Measurements from ENCODE around the gene DYNC2H1.

The DYNC2H1 gene

DNA sequence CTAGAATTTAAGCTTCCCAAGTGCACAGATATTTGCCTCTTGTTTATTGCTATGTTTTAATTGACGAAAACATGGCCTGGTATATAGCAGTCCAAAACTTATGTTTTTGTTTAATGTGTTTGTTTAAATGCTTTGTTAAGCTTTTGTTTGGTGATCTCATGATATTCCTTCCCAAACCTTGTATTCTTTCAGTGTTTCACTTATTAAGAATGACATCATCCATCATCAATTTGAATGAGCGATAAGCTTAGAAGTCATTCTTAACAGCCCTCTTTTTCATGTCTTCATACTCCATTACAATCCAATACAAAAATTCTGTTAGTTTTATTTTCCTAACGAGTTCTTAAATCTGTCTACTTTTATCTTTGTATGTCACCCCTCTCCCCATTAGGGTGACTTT is 206.0 kb downstream of the DYNC2H1 start:
- Histone ChIP-seq H3K4me1 (ENCODE audit: control insufficient read depth in 1 of 2, insufficient read depth in 1 of 2, low read depth in 1 of 2, low read length in 1 of 2) (no peaks in the 10 kb centered on the region), H3K36me3 (no peaks in the 10 kb centered on the region), H3K4me3 (ENCODE audit: low read depth in 1 of 2, low read length in 1 of 2) (no peak overlapping the region), H3K27me3 (no peaks in the 10 kb centered on the region), H3K9me3 (no peaks in the 10 kb centered on the region), H3K27ac (no peak overlapping the region)
- TF ChIP-seq, protein P1, sequence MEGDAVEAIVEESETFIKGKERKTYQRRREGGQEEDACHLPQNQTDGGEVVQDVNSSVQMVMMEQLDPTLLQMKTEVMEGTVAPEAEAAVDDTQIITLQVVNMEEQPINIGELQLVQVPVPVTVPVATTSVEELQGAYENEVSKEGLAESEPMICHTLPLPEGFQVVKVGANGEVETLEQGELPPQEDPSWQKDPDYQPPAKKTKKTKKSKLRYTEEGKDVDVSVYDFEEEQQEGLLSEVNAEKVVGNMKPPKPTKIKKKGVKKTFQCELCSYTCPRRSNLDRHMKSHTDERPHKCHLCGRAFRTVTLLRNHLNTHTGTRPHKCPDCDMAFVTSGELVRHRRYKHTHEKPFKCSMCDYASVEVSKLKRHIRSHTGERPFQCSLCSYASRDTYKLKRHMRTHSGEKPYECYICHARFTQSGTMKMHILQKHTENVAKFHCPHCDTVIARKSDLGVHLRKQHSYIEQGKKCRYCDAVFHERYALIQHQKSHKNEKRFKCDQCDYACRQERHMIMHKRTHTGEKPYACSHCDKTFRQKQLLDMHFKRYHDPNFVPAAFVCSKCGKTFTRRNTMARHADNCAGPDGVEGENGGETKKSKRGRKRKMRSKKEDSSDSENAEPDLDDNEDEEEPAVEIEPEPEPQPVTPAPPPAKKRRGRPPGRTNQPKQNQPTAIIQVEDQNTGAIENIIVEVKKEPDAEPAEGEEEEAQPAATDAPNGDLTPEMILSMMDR (IDR thresholded peaks at IDR 0.05), result no peak

DNA sequence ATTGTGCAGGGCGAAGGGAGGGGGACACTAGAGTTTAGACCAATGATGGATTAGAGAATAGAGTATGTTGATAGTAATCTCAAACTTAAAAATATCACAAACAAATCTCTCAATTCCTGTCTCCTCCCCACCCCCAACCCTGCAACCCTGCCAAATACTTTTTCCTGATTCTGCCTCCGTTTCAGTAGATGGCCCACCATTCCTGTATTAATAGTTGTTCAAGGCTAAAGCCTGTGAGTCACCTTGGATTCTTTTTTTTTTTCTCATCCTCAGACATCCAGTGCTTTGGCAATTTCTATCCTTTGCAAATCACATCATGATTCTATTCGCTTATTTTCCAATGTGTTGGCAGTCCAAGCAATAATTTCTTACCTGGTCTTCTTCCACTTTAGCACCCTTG is 207.9 kb downstream of the DYNC2H1 start:
- no peaks in the 10 kb centered on the region for H3K9me3 ChIP-seq
- no peaks in the 10 kb centered on the region for H3K27me3 ChIP-seq
- no peaks in the 10 kb centered on the region for H3K4me1 ChIP-seq (ENCODE audit: control insufficient read depth in 1 of 2, insufficient read depth in 1 of 2, low read depth in 1 of 2, low read length in 1 of 2)
- no peaks in the 10 kb centered on the region for H3K36me3 ChIP-seq
- H3K4me3 ChIP-seq (ENCODE audit: low read depth in 1 of 2, low read length in 1 of 2), result no peak overlapping the region
- TF ChIP-seq, protein P1 (IDR thresholded peaks at IDR 0.05), result no peak
- no peak overlapping the region for H3K27ac ChIP-seq

DNA sequence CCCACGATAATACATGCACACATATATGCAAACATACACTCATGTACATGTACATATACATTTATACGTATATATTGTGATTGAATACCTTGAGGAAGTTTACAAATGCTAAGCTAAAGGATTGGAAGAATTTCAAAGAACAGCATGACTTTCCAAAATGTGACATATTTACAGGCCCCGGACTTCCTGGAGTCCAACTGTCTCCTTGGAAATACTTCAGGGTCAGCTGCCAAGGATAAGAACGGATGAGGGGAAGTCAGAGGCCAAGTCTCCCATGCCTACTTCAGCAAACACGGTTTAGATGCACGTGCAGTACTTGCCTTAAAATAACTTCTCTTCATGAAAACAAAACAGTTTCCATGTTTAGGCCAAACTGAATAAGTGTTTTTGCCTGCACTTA is 213.6 kb downstream of the DYNC2H1 start:
- Histone ChIP-seq H3K36me3 (no peaks in the 10 kb centered on the region), H3K27ac (no peak overlapping the region), H3K4me1 (ENCODE audit: control insufficient read depth in 1 of 2, insufficient read depth in 1 of 2, low read depth in 1 of 2, low read length in 1 of 2) (no peaks in the 10 kb centered on the region), H3K27me3 (no peaks in the 10 kb centered on the region), H3K9me3 (no peaks in the 10 kb centered on the region), H3K4me3 (ENCODE audit: low read depth in 1 of 2, low read length in 1 of 2) (no peak overlapping the region)
- TF ChIP-seq, protein P1 (IDR thresholded peaks at IDR 0.05), result no peak

GRCh38 chr11:103325686-103326069 is 216.5 kb downstream of the DYNC2H1 start:
- Histone ChIP-seq H3K27ac (no peak overlapping the region), H3K4me3 (ENCODE audit: low read depth in 1 of 2, low read length in 1 of 2) (no peak overlapping the region), H3K36me3 (no peaks in the 10 kb centered on the region), H3K4me1 (ENCODE audit: control insufficient read depth in 1 of 2, insufficient read depth in 1 of 2, low read depth in 1 of 2, low read length in 1 of 2) (no peaks in the 10 kb centered on the region), H3K9me3 (no peaks in the 10 kb centered on the region), H3K27me3 (no peaks in the 10 kb centered on the region)
- TF ChIP-seq, protein P1 (IDR thresholded peaks at IDR 0.05), result no peak

- H3K9me3 ChIP-seq, result no peaks in the 10 kb centered on the region
- H3K27me3 ChIP-seq, result no peaks in the 10 kb centered on the region
- TF ChIP-seq, protein P1 (IDR thresholded peaks at IDR 0.05), result no peak
- no peak overlapping the region for H3K27ac ChIP-seq
- H3K36me3 ChIP-seq, result no peaks in the 10 kb centered on the region
- H3K4me3 ChIP-seq (ENCODE audit: low read depth in 1 of 2, low read length in 1 of 2), result no peak overlapping the region
- H3K4me1 ChIP-seq (ENCODE audit: control insufficient read depth in 1 of 2, insufficient read depth in 1 of 2, low read depth in 1 of 2, low read length in 1 of 2), result no peaks in the 10 kb centered on the region
Measured at GRCh38 chr11:103326070-103326794, 217.0 kb downstream of the DYNC2H1 start.

Measured in neutrophil (primary cell).